MM.1S (cell line): Measurements from ENCODE around the gene ACOT6.
"Not testable (repeated sequence)": the region's sequence is repeated elsewhere in the genome, so short reads cannot be mapped to it uniquely, and the experiment has no call there.

ENCODE experiments used
- EZH2 ChIP-seq: fragments of 300-600 bp; sonication (generic); optimal IDR thresholded peaks from 2 replicates; pipeline ENCODE3; 2017; ENCODE audit warnings: low read depth, mild to moderate bottlenecking, antibody characterized with exemption, low read length, mixed read lengths
- TF ChIP-seq, protein P1 (sequence below): fragments of 300-600 bp; sonication (generic); IDR thresholded peaks from 2 replicates; pipeline ENCODE4 v1.5.1; 2016; ENCODE audit warnings: antibody characterized with exemption, low read length, mixed read lengths

DNA sequence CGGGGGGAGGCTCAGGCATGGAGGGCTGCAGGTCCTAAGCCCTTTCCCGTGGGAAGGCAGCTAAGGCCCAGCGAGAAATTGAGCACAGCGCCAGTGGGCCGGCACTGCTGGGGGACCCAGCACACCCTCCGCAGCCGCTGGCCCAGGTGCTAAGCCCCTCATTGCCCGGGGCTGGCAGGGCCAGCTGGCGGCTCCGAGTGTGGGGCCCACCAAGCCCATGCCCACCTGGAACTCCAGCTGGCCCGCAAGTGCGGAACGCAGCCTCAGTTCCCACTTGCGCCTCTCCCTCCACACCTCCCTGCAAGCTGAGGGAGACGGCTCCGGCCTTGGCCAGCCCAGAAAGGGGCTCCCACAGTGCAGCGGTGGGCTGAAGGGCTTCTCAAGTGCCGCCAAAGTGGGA lies 45.9 kb upstream of the ACOT6 start:
- TF ChIP-seq, protein P1, sequence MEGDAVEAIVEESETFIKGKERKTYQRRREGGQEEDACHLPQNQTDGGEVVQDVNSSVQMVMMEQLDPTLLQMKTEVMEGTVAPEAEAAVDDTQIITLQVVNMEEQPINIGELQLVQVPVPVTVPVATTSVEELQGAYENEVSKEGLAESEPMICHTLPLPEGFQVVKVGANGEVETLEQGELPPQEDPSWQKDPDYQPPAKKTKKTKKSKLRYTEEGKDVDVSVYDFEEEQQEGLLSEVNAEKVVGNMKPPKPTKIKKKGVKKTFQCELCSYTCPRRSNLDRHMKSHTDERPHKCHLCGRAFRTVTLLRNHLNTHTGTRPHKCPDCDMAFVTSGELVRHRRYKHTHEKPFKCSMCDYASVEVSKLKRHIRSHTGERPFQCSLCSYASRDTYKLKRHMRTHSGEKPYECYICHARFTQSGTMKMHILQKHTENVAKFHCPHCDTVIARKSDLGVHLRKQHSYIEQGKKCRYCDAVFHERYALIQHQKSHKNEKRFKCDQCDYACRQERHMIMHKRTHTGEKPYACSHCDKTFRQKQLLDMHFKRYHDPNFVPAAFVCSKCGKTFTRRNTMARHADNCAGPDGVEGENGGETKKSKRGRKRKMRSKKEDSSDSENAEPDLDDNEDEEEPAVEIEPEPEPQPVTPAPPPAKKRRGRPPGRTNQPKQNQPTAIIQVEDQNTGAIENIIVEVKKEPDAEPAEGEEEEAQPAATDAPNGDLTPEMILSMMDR = not testable (repeated sequence)
- not testable (repeated sequence) for TF ChIP-seq EZH2
